GM18858 (cell line): ENCODE results near the gene FOXO1.
"Not testable (repeated sequence)": the region's sequence is repeated elsewhere in the genome, so short reads cannot be mapped to it uniquely, and the experiment has no call there.

Source experiments
- ATAC-seq: cut with Tn5 transposase; IDR thresholded peaks from one replicate; pipeline ENCODE4 v1.9.1; 2021; ENCODE audit not compliant: unreplicated experiment

The FOXO1 gene

DNA sequence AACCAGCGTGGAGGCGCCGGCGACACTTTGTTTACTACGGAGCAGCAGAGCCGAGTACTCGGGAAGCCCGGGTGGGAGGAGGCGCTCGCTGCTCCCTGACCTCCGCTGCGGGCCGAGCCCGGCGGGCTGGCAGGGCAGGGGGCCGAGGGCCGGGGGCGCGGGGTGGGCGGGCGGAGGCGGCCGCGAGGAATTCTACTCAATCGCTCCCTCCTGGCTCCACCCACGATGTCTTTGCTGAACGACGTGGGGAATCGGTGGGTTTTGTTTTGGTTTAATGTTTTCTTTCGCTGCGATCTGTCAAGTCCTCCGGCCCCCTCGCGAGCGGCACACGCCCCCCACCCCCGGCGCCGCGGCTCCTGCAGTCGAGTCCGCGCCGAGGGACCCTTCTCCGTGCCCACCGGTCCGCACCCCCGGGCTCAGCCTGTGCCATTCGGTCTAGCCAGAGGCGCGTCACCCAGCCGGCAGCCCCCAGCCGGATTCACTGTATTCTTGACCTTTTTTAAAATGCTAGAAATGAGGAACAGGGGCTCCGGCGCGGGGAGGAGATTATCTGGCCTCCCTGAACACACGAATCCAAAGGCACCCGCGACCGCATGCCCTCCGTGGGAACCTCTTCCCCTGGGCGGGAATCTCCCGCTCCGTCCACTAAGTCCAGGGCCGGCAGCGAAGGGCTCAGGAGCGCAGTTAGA, 636 bp upstream of the FOXO1 start:
- no peak for ATAC-seq

DNA sequence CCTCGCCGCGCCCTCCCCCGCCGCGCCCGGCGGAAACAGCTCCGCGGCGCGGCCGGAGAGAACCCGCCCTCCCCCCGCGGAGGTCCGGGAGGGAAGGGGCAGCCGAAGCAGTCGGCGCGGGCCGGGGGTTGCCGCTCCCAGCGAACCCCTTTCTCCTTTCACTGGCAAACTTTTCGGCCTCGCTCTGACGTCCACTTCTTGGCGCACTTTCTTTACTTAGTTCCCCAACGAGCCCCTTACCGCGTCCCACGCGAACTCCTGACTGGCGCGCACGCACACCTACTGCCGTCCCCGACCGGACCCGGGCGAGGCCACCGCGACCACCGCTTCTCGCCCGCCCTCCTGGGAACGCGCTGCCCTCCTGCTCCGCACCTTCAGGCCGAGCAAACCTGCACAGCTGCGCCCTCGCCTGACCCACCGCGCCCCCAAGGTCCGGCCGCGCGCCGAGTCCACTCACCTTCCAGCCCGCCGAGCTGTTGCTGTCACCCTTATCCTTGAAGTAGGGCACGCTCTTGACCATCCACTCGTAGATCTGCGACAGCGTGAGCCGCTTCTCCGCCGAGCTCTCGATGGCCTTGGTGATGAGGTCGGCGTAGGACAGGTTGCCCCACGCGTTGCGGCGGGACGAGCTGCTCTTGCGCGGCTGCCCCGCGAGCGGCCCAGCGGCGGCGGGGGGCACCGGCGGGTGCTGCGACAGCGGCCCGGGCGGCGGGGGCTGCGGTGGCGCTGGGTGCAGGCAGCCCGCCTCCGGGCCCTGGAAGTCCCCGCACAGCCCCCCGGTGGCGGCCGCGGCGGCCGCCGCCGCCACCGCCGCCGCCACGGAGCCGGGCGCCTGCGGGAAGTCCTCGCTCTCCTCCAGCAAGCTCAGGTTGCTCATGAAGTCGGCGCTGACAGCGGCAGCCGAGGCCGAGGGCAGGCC, 1.1 kb downstream of the FOXO1 start:
- no peak for ATAC-seq

DNA sequence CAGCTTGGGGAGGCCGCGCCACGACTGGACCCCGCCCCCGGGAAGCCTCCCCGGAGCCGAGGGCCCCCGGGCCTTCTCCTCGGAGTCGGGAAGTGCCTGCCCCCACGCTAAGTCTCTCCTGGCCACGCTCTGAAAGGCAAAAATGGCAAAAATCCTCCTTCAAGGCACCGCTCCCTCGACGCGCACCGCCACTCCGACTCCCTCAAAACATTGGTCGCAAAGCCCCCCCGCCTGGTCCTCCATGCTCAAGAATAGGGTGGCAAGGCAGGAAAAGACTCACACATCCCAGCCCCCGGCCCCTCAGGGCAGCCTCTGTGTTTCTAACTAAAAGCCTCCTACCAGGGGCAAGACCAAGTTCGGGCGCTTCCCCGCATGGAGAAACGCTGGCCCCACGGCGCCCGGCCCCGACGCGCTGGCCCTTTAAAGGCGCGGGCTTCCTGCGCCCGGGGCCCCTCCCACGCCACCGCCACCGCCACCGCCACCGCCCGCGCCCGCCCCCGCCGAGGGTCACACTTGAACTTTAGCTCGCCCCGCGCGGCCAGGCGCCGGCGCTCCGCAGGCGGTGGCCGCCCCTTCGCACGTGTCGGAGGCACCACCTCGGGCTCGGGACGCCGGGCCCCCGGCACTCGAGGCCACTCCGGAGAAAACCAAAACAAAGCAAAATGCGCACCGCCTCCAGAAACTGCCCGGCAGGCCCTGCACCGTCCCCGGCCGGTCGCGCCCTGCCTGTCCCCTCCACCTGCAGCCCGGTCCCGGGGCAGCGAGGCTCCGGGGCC, 1.9 kb downstream of the FOXO1 start:
- ATAC-seq: no peak

DNA sequence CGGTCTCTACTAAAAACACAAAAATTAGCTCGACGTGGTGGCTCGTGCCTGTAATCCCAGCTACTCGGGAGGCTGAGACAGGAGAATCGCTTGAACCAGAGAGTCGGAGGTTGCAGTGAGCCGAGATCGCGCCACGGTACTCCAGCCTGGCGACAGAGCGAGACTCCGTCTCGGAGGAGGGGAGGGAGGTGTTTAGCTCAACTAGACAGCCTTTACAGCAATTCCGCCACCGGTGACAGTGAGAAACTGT, 2.4 kb downstream of the FOXO1 start:
- not testable (repeated sequence) for ATAC-seq

DNA sequence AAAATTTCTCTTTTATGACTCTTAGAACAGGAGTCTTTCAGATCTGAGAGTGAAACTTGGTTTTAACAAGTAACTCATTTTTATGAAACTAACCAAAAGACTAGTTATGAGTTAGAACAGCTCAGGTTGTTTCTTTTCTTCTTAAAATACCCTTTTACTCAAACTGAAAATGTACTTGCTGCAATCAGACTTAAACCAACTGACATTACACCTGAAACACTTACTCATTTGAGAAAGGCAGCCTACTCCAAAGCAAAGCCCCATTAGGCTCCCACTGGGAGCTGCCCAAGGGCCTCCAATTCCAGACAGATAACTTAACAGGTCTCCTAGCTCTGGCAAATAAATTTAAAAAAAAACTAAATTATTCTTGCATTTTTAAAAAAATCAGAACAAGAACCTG, 3.6 kb downstream of the FOXO1 start:
- peak; percentile 52 for ATAC-seq

DNA sequence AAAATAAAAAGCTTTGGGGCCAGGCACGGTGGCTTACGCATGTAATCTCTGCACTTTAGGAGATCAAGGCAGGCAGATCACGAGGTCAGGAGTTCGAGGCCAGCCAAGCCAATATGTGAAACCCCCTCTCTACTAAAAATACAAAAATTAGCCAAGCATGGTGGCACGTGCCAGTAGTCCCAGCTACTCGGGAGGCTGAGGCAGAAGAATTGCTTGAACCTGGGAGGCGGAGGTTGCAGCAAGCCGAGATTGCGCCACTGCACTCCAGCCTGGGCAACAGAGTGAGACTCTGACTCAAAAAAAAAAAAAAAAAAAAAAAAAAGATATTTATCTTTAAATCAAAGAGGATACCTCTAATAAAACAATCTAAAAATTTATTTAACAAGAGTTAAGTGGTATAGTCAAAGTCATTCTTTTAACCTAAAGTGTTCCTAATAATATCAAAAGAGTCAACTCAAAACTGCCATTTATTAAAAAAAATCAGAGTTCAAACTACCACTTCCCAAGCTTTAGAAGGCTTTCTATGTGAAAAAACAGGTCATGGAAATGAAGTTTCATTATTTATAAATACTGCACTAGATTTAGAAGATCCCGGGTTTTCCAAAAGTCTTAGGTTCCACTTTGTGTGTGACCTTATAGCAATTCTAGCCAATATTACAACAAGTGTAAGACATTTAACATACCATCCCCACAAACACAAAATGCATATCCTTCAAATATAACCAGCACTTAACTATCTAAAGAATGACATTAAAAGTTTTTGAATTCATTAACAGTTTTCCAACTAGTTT, 4.4 kb downstream of the FOXO1 start:
- ATAC-seq: no peak

DNA sequence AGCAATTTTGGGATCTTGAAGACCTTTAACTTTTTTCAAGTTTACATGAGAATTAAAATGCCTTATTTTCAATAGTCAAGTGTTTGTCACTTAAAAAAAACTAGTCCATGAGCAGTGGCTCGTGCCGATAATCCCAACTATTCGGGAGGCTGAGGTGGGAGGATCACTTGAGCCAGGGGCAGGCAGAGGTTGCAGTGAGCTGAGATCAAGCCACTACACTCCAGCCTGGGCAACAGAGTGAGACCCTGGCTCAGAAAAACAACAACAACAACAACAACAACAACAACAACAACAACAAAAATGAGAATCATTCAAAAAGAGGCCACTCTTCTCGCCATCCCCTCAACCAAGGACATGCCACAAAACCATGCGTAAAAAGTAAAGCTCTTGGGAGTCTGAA, 5.7 kb downstream of the FOXO1 start:
- ATAC-seq: no peak

DNA sequence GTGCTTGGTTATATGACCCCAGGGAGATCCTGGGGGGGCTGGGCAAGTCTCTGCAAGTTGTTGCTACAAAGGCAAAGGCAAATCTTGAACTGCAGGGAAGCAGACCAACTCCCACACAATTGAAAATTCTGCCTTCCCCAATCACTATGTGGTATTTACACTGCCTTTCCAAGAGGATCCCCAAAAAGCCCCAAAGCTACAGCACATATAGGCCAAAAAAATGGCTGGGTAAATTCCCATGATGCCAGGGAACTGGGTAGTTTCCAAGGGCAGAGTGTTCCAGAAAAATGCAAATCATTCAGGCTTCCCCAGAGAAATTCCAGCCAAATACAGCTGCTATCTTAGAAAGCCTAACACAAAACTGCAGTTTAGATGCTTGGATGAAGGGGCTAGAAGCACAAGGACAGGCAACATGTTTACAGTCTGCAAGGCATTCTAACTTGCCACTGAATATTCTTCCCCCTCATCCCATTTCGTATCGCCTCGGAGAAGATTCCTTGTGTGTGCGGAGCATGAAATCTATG, 6.2 kb downstream of the FOXO1 start:
- ATAC-seq: no peak

DNA sequence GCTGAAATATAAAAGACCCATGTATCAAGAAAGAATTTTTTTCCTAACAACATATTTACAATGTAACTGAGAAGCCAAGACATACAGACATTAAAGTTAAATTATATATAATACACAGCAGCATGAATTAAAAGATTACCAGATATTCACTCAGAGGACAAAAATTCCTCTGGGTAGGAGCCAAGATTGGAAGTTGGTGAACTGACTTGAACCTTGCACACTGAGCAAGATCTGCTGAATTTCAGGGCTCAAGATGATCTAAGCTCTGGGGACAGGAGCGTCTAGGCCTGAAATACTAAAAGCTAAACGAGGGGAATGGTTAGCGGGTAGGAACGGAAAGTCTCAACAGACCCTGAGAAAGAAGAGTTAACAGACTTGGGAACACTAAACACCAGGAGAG, 8.5 kb downstream of the FOXO1 start:
- ATAC-seq: no peak

DNA sequence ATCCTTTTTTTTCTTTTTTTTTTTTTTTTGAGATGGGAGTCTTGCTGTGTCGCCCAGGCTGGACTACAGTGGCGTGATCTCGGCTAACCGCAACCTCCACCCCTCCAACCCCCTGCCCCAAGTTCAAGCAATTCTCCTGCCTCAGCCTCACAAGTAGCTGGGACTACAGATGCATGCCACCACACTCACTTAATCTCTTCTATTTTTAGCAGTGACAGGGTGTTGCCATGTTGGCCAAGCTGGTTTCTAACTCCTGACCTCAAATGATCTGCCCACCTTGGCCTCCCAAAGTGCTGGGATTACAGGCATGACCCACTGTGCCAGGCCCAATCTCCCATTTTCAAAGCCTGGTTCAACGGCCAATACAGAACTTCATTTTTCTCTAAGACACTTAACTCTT, 9.1 kb downstream of the FOXO1 start:
- no peak for ATAC-seq

DNA sequence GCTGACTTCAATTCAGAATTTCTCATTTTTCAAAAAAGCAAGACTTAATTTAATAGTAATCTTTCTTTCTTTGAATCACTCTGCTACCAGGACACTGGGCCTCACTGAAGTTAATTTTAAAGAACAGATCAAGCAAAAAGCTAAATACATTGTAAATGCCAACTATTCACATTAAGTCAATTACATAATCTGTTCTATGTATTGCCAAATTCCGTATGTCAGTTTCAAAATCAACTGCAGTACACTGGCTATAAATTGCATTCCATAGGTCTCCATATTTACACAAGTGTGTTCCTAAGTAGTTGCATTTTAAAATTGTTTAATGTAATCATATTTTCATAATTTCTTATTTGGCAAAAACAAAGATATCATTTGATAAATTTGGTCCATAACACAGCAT, 10.1 kb downstream of the FOXO1 start:
- no peak for ATAC-seq

DNA sequence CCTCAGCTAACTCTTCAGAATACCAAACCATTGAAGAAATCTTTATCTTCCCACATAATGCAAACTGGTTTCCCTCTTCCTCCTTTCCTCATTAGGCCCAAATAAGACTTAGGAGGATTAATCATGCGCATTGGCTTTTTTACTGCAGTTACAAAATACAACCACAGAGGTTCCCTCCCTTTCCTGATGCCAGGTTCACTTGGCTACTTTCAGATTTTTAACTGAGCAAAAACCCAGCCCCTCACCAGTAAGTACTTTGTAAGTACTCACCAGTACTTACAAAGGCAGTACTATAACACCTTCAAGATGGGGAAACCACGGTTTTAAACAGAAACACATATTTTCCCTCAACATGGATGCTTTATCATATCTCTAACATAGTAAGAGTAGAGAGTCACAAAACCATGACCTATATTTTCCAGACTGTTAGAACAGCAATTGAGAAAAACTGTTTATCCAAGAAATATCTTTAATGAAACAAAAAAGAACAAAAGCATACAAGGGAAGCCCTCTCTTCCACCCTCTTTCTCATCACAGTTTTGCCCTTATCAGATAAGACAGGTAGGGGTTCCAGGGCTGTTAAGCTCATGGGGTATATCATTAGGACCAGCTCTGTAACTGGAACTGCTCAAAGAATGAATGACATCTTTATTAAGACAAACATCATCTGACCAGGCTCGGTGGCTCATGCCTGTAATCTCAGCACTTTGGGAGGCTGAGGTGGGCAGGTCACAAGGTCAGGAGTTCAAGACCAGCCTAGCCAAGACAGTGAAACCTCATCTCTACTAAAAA, 12.7 kb downstream of the FOXO1 start:
- no peak for ATAC-seq

DNA sequence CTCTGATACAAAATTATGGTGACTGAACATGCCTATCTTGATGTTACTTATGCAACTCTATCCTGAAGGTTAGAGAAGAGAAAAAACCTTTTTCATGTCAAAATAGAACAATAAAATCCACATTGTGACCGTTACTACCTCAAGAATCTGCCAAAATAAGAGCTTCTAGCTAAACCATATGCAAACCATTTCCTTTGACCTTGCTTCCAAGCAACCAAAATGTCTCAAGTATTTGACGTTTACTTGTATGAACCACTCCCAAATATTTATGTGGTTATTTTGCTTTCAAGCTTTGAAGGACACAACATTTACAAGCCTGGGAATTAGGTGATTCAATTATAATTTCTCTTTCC, 13.9 kb downstream of the FOXO1 start:
- ATAC-seq: peak; percentile 44

DNA sequence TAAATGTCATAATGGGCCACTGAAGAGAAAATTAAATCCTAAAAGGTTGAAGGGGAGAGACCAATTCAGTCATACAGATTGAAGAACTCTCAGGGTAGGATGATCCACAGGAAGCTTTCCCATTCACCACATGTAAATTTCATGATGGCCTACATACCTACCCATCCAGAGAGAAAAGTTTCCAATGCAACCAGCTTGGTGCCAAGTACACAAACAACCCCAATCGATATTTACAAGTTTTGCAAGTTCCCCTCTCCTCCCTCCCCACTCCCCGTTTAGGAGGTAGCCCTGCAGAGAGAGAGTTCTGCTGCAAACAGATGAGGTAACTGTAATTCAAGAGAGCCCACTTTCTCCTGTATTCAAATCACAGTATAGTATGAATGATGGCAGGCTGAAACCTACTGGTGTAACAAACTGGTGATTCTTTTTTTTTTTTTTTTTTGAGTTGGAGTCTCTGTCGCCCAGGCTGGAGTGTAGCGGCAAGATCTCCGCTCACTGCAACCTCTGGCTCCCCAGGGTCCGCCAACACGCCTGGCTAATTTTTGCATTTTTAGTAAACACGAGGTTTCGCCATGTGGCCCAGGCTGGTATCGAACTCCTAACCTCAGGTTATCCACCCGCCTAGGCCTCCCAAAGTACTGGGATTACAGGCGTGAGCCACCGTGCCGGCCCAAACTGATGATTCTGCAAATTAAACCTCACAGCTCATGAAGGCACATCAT, 14.4 kb downstream of the FOXO1 start:
- ATAC-seq: peak; percentile 22

DNA sequence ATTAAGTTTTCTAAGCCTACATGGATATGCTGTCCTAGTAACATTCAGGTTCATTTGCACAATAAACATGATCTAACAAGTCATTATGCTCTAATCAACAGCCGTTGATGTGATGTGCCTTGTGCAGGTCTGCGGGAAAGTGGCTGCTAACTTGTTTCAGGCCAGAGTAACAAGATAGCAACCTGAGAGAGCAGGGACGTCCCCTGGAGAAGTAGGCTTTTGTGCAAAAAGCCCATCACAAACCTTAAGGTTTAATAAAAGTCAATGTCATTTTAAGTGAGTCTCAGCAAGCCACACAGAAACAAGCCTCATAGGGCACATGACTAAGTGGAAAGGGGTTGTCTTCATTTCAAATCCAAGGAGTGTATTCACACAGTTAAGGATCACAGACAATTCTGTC, 17.6 kb downstream of the FOXO1 start:
- no peak for ATAC-seq

DNA sequence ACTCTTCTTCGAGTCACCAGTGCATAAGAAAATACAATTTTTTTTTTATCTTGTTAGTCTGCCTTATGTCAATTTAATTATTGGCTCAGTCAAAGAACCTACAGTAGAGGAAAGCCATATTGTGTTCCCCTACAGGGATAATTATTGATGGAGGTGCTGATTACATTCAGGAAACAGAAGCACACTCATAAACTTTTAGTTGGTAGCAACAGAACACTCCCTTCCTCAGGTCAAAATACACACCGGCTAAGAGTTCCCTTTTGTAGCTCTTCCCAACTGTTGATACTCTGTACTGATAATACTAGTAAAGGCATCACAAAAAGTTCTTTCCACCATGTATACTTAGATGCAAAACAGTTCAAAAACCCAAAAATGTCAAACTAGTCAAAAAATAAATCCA, 18.4 kb downstream of the FOXO1 start:
- ATAC-seq: no peak

DNA sequence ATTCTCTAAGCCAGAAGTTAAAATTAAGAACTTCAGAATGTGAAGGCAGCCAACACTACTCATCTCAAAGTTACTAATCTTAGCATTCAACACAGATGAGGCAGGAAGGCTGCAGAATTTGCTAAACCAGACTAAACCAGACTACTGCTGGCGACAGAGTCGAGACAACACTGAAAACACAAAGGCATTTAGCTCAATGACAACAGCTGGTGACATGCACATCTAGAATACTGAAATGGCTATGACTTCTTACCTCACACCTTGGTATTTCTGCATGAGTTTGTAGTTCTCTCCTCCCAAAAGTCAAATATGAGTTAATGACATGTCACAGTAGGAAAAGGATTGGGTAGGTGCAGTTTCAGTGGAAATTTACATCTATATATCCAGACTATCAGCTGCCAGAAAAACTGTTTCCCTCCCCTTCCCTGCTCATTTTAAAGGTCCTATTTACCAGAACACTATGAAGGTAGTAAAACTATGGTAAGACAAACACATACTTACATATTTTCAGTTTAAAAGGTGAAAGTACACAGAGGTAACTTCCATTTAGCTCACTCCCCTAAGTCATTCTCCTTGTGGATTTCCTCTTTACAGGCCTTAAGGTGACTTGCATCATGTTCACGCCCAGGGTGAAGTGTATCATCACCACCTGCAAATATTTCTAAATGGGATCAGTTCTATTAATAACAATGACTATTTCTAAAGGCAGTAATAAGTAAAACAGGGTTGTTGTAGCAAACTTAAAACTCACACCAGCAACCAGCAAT, 21.4 kb downstream of the FOXO1 start:
- no peak for ATAC-seq

DNA sequence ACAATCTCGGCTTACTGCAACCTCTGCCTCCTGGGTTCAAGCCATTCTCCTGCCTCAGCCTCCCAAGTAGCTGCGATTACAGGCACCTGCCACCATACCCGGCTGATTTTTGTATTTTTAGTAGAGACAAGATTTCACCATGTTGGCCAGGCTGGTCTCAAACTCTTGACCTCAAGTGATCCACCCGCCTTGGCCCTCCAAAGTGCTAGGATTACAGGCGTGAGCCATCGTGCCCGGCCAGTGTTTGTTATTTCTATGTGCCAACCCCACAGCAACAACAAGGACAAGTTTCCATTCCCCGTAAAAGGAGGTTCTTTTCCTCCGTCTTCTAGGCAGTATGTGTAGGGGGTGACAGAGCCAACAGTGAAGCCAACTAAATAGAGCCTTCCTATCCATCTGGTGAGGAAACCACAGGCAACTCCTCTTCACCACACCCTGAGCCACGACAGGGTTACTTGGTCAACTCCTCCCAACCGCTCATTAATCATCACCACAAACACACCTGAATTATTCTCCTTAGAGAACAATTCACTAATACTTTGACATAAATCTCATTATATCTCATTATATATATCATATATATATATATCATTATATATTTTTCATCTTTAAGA, 25.5 kb downstream of the FOXO1 start:
- no peak for ATAC-seq
